ENCODE measurements around the gene CRYBA2.

DNA sequence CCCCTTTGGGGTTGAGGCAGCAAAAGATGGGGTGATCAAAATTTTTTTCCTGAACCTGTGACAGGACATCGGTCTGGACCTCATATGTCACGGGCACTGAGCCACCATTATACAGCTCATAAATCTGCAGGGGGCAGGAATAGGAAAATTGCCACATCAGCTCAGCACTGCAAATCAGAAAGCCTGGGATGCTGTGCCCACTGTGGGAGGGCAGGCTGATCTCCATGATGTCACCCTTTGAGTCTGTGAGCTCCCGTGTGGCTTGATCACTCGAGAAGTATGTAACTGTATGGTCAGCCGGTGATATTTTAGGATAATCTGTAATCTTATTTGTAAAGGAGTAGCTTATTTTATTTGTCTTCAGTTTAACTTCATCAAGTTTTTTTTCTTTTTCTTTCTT, 17.7 kb upstream of the CRYBA2 start:
- TF ChIP-seq YY1 (IDR thresholded peaks at IDR 0.05; ENCODE audit: extremely low read depth, insufficient replicate concordance, low read depth, low read length) = no peak
- no peak for TF ChIP-seq JUND (IDR thresholded peaks at IDR 0.05)
- TF ChIP-seq, protein P1, sequence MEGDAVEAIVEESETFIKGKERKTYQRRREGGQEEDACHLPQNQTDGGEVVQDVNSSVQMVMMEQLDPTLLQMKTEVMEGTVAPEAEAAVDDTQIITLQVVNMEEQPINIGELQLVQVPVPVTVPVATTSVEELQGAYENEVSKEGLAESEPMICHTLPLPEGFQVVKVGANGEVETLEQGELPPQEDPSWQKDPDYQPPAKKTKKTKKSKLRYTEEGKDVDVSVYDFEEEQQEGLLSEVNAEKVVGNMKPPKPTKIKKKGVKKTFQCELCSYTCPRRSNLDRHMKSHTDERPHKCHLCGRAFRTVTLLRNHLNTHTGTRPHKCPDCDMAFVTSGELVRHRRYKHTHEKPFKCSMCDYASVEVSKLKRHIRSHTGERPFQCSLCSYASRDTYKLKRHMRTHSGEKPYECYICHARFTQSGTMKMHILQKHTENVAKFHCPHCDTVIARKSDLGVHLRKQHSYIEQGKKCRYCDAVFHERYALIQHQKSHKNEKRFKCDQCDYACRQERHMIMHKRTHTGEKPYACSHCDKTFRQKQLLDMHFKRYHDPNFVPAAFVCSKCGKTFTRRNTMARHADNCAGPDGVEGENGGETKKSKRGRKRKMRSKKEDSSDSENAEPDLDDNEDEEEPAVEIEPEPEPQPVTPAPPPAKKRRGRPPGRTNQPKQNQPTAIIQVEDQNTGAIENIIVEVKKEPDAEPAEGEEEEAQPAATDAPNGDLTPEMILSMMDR (IDR thresholded peaks at IDR 0.05 in 2 of 3, conservative IDR thresholded peaks at IDR 0.05 in 1 of 3; ENCODE audit: borderline replicate concordance in 1 of 3, insufficient read depth in 1 of 3, low read depth in 2 of 3, low read length in 2 of 3) = no peak
- no peak for TF ChIP-seq POLR2A (IDR thresholded peaks at IDR 0.05; ENCODE audit: borderline replicate concordance, extremely low read depth, insufficient read depth, insufficient read length)
- TF ChIP-seq SP1 (IDR thresholded peaks at IDR 0.05; ENCODE audit: low read depth) = no peak
- TF ChIP-seq CEBPB (IDR thresholded peaks at IDR 0.05; ENCODE audit: low read depth) = no peak
- no peak for TF ChIP-seq POLR2AphosphoS5 (IDR thresholded peaks at IDR 0.05; ENCODE audit: low read depth, low read length)
- TF ChIP-seq, protein P2, sequence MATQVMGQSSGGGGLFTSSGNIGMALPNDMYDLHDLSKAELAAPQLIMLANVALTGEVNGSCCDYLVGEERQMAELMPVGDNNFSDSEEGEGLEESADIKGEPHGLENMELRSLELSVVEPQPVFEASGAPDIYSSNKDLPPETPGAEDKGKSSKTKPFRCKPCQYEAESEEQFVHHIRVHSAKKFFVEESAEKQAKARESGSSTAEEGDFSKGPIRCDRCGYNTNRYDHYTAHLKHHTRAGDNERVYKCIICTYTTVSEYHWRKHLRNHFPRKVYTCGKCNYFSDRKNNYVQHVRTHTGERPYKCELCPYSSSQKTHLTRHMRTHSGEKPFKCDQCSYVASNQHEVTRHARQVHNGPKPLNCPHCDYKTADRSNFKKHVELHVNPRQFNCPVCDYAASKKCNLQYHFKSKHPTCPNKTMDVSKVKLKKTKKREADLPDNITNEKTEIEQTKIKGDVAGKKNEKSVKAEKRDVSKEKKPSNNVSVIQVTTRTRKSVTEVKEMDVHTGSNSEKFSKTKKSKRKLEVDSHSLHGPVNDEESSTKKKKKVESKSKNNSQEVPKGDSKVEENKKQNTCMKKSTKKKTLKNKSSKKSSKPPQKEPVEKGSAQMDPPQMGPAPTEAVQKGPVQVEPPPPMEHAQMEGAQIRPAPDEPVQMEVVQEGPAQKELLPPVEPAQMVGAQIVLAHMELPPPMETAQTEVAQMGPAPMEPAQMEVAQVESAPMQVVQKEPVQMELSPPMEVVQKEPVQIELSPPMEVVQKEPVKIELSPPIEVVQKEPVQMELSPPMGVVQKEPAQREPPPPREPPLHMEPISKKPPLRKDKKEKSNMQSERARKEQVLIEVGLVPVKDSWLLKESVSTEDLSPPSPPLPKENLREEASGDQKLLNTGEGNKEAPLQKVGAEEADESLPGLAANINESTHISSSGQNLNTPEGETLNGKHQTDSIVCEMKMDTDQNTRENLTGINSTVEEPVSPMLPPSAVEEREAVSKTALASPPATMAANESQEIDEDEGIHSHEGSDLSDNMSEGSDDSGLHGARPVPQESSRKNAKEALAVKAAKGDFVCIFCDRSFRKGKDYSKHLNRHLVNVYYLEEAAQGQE (IDR thresholded peaks at IDR 0.05; ENCODE audit: low read depth) = no peak
- TF ChIP-seq EZH2 (IDR thresholded peaks at IDR 0.05) = no peak
- no peak for TF ChIP-seq SIN3A (IDR thresholded peaks at IDR 0.05; ENCODE audit: low read depth)
- TF ChIP-seq, protein P3, sequence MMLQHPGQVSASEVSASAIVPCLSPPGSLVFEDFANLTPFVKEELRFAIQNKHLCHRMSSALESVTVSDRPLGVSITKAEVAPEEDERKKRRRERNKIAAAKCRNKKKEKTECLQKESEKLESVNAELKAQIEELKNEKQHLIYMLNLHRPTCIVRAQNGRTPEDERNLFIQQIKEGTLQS (IDR thresholded peaks at IDR 0.05) = no peak
- no peak for TF ChIP-seq ELF1 (IDR thresholded peaks at IDR 0.05; ENCODE audit: borderline replicate concordance, low read depth)
- TF ChIP-seq RAD21 (IDR thresholded peaks at IDR 0.05; ENCODE audit: low read depth) = no peak
- no peak for TF ChIP-seq ZNF274 (IDR thresholded peaks at IDR 0.05; ENCODE audit: low read depth, low read length)

Measured in HCT116 (cell line).